GM12878 (cell line): ENCODE measurements around the gene IZUMO1. TPM values are rescaled to one million over a fixed set of nuclear protein-coding genes. Genes with fewer than 3 reads are reported as not detected.
A peak's percentile ranks its signal among the peaks of the same experiment; 100 is the strongest.

ENCODE experiments used
- ATAC-seq: fragments of 200-7000 bp; cut with Tn5 transposase; 3 replicates; pipeline ENCODE4 v1.9.1; 2020; ENCODE audit warnings: mild to moderate bottlenecking, moderate library complexity
- Bru-seq: library from RNA; stranded (reverse); fragments of 400-500 nt; gene quantifications from one replicate; lab custom pipeline; 2021; lab: Mats Ljungman, UMichigan
- BruChase-seq, 2 experiments: library from RNA; stranded (reverse); fragments of 400-500 nt; gene quantifications; one replicate each; lab custom pipeline; 2021; lab: Mats Ljungman, UMichigan
- BruUV-seq: library from RNA; stranded (reverse); fragments of 400-500 nt; replicated peaks from 2 replicates; lab custom pipeline; 2021; lab: Mats Ljungman, UMichigan
- CTCF ChIA-PET: fragments of 300-600 bp; sonication (Branson Sonifier 250); formaldehyde crosslinking; extraction: SDS; loops from one replicate; lab custom pipeline; 2021; ENCODE audit warnings: inconsistent platforms; lab: Yijun Ruan, JAX
- POLR2A ChIA-PET: fragments of 350-600 bp; formaldehyde crosslinking; extraction: SDS; loops from one replicate; lab custom pipeline; 2021; ENCODE audit warnings: inconsistent platforms; lab: Charles Lee
- RAD21 ChIA-PET: fragments of 300-600 bp; sonication (Branson Sonifier 250); formaldehyde crosslinking; loops from one replicate; lab custom pipeline; 2023; ENCODE audit warnings: antibody characterized with exemption; ENCODE audit not compliant: unreplicated experiment; lab: Charles Lee
- SMC1A ChIA-PET: fragments of 300-600 bp; sonication (Branson Sonifier 250); formaldehyde crosslinking; loops from one replicate; lab custom pipeline; 2023; ENCODE audit not compliant: unreplicated experiment, uncharacterized antibody; lab: Charles Lee
- DNase-seq: peaks from one replicate; pipeline ENCODE4 v3.0.0-alpha.2; 2011; ENCODE audit warnings: low read depth, low spot score
- FAIRE-seq: peaks from 3 replicates; lab custom pipeline; 2011; peaks lifted over from hg19 to GRCh38; lab: Jason Lieb, UNC
- H2AFZ ChIP-seq: 2 replicates; pipeline ENCODE4 v1.6.0; 2011; ENCODE audit warnings: low read depth, low read length, control low read depth; ENCODE audit not compliant: control insufficient read depth
- H3K27ac ChIP-seq: 2 replicates; pipeline ENCODE4 v1.5.1; 2011; ENCODE audit warnings: control low read depth; ENCODE audit not compliant: control insufficient read depth, insufficient read depth
- H3K27me3 ChIP-seq, 2 experiments: replicated peaks in 1 of 2; 2 replicates each; pipeline versions ENCODE4 v1.6.0 to v1.6.1; 2011; ENCODE audit warnings: low read length in 1 of 2; ENCODE audit not compliant: control insufficient read depth in 2 of 2, insufficient read depth in 2 of 2
- H3K36me3 ChIP-seq, 2 experiments: 2 replicates each; pipeline ENCODE4 v1.5.1; 2011; ENCODE audit warnings: low read length in 1 of 2; ENCODE audit not compliant: control insufficient read depth in 2 of 2, insufficient read depth in 2 of 2
- H3K4me1 ChIP-seq: 2 replicates; pipeline ENCODE4 v1.6.1; 2011; ENCODE audit warnings: mild to moderate bottlenecking, low read length, moderate library complexity, mixed read lengths; ENCODE audit not compliant: control insufficient read depth, insufficient read depth
- H3K4me2 ChIP-seq: 2 replicates; pipeline ENCODE4 v1.6.0; 2011; ENCODE audit warnings: control low read depth; ENCODE audit not compliant: control insufficient read depth, insufficient read depth
- H3K4me3 ChIP-seq: fragments of 200-600 bp; sonication (generic); 2 replicates; pipeline ENCODE4 v1.5.1; 2016
- H3K79me2 ChIP-seq: 2 replicates; pipeline ENCODE4 v1.6.0; 2011; ENCODE audit warnings: low read length; ENCODE audit not compliant: control insufficient read depth, insufficient read depth
- H3K9ac ChIP-seq: 2 replicates; pipeline ENCODE4 v1.8.0; 2011; ENCODE audit warnings: low read length, control low read depth, mixed read lengths; ENCODE audit not compliant: control insufficient read depth, insufficient read depth
- H3K9me3 ChIP-seq: replicated peaks from 3 replicates; pipeline ENCODE4 v1.5.1; 2011; ENCODE audit warnings: mild to moderate bottlenecking, low read length; ENCODE audit not compliant: control insufficient read depth, insufficient read depth
- H4K20me1 ChIP-seq: 2 replicates; pipeline ENCODE4 v1.6.0; 2011; ENCODE audit not compliant: control insufficient read depth, insufficient read depth
- ASH2L ChIP-seq: fragments of 300-600, 200-600 bp; sonication (generic); IDR thresholded peaks from 2 replicates; pipeline ENCODE4 v1.6.1; 2017; ENCODE audit warnings: low read depth, mild to moderate bottlenecking, borderline replicate concordance
- ATF7 ChIP-seq: fragments of 450-650 bp; IDR thresholded peaks from 2 replicates; pipeline ENCODE4 v1.6.1; 2016; ENCODE audit warnings: low read depth, mild to moderate bottlenecking
- CREB1 ChIP-seq: IDR thresholded peaks from 2 replicates; pipeline ENCODE4 v1.6.1; 2012; ENCODE audit warnings: low read depth, mild to moderate bottlenecking, inconsistent platforms
- FOS ChIP-seq: IDR thresholded peaks from 3 replicates; pipeline ENCODE4 v1.6.1; 2011; ENCODE audit warnings: borderline replicate concordance; ENCODE audit not compliant: insufficient read length; ENCODE audit errors: extremely low read depth
- HDAC6 ChIP-seq: fragments of 200-600 bp; sonication (generic); IDR thresholded peaks from one replicate; pipeline ENCODE4 v1.8.0; 2017; ENCODE audit warnings: antibody characterized with exemption; ENCODE audit not compliant: unreplicated experiment
- IKZF1 ChIP-seq: fragments of 450-650 bp; conservative IDR thresholded peaks from 2 replicates; pipeline ENCODE4 v1.6.1; 2017; ENCODE audit warnings: antibody characterized with exemption, mild to moderate bottlenecking
- NFYB ChIP-seq: IDR thresholded peaks from 2 replicates; pipeline ENCODE4 v1.6.1; 2011; ENCODE audit warnings: low read depth, mild to moderate bottlenecking, low read length, improper control_type of control experiment, moderate library complexity; ENCODE audit not compliant: insufficient read depth
- RCOR1 ChIP-seq: conservative IDR thresholded peaks from 2 replicates; pipeline ENCODE4 v1.6.1; 2012; ENCODE audit warnings: low read depth, low read length, improper control_type of control experiment
- SUPT20H ChIP-seq: IDR thresholded peaks from 2 replicates; pipeline ENCODE4 v1.6.1; 2011; ENCODE audit warnings: low read depth, mild to moderate bottlenecking, low read length, moderate library complexity, borderline replicate concordance; ENCODE audit not compliant: control insufficient read depth
- ZNF274 ChIP-seq: IDR thresholded peaks from one replicate; pipeline ENCODE4 v1.8.0; 2011; ENCODE audit not compliant: insufficient read length, insufficient read depth
- whole genome bisulfite sequencing: methylation state at CpG from one replicate; pipeline ENCODE4 v1.1.6; 2016; ENCODE audit warnings: low lambda C conversion rate; ENCODE audit not compliant: insufficient replicate concordance, insufficient coverage; ENCODE audit errors: missing lambda C conversion rate; 5-methylcytosine and 5-hydroxymethylcytosine counted together
- in situ Hi-C: fragments of 300-500 bp; cut with MboI; formaldehyde crosslinking; loops from 9 replicates; pipeline ENCODE4 v1.14.3; 2018; ENCODE audit warnings: mixed read lengths
- intact Hi-C: fragments of 100-400 bp; cut with micrococcal nuclease; formaldehyde crosslinking; loops from one replicate; pipeline ENCODE4 v1.14.2; 2022; ENCODE audit not compliant: unreplicated experiment
- long read RNA-seq, 2 experiments: library from polyadenylated mRNA; unstranded; transcript quantifications; one replicate each; pipeline ENCODE4 v2.0.0, GENCODE V29; 2019 to 2020
- polyA minus RNA-seq, 3 experiments: library from RNA; depleted of rRNA, polyadenylated mRNA; stranded (reverse); fragments of >200 nt; gene quantifications; 2 replicates each; pipeline ENCODE4 v1.2.3, GENCODE V29; 2011
- polyA plus RNA-seq, 11 experiments: library from polyadenylated mRNA; depleted of rRNA in 4 of 11; unstranded in 6 of 11; stranded (reverse) in 5 of 11; fragments of >200 nt; fragmentation: Nextera tagmentation in 4 of 11; fragmentation: Illumina TruSeq in 1 of 11; extraction: Ambion mirVana in 4 of 11; extraction: Trizol in 1 of 11; gene quantifications; 1 replicate in 1 of 11; 2 replicates in 10 of 11; pipeline versions ENCODE4 v1.2.1 to v1.2.3, GENCODE V29; 2011 to 2016; ENCODE audit warnings: inconsistent platforms in 2 of 11, missing spikeins in 2 of 11, low read depth in 1 of 11
- total RNA-seq, 4 experiments: library from RNA; depleted of rRNA in 3 of 4; stranded (reverse); fragments of >200 nt in 3 of 4; fragmentation: Illumina TruSeq in 1 of 4; extraction: Trizol in 1 of 4; gene quantifications; 2 replicates each; pipeline versions ENCODE4 v1.2.1 to v1.2.3, GENCODE V29; 2013 to 2021
- TF ChIP-seq, protein P1 (sequence below): fragments of 450-650 bp; IDR thresholded peaks from 2 replicates; pipeline ENCODE4 v1.6.1; 2016; ENCODE audit warnings: mild to moderate bottlenecking
- TF ChIP-seq, protein P2 (sequence below): fragments of 450-650 bp; formaldehyde crosslinking; IDR thresholded peaks from 2 replicates; pipeline ENCODE4 v1.4.0; 2022; ENCODE audit warnings: mild to moderate bottlenecking, moderate library complexity

IZUMO1 gene
- not detected in 2 replicates for total RNA-seq (2013; cell fraction: nucleolus; rRNA removed)
- total RNA-seq (2014; rRNA removed) (not detected in 2 replicates), total RNA-seq (2014; rRNA removed; fragmentation: Illumina TruSeq; extraction: Trizol) (not detected in 2 replicates), total RNA-seq (2021) (not detected in 2 replicates), polyA plus RNA-seq (2011; rRNA removed) (not detected in 2 replicates), polyA plus RNA-seq (2014; fragmentation: Illumina TruSeq; extraction: Trizol) (not detected in 2 replicates), polyA plus RNA-seq (2014; fragmentation: Nextera tagmentation; extraction: Ambion mirVana) (not detected), polyA plus RNA-seq (2014; rRNA removed) (not detected in 2 replicates), polyA plus RNA-seq (2016; fragmentation: Nextera tagmentation; extraction: Ambion mirVana) (not detected), polyA minus RNA-seq (2011; rRNA and poly(A)+ RNA removed) (not detected in 2 replicates), Bru-seq, nascent RNA (percentile 11 among the genes with signal in this experiment), BruChase-seq, experiment 1, labeled RNA remaining after a 6-hour chase (not detected), BruChase-seq, experiment 2, labeled RNA remaining after a 2-hour chase (percentile 11 among the genes with signal in this experiment)
- polyA plus RNA-seq (2011; ENCODE audit: low read depth) = not detected
- not detected in 2 replicates for polyA plus RNA-seq (2011; cell fraction: cytosol; rRNA removed)
- not detected in 2 replicates for polyA plus RNA-seq (2011; cell fraction: nucleus; rRNA removed)
- not detected in 2 replicates for polyA plus RNA-seq (2012)
- not detected in 2 replicates for polyA minus RNA-seq (2011; cell fraction: cytosol; rRNA and poly(A)+ RNA removed)
- not detected in 2 replicates for polyA minus RNA-seq (2011; cell fraction: nucleus; rRNA and poly(A)+ RNA removed)
- long read RNA-seq, experiment 1 = 0 reads
- long read RNA-seq, experiment 2 = 0 reads

DNA sequence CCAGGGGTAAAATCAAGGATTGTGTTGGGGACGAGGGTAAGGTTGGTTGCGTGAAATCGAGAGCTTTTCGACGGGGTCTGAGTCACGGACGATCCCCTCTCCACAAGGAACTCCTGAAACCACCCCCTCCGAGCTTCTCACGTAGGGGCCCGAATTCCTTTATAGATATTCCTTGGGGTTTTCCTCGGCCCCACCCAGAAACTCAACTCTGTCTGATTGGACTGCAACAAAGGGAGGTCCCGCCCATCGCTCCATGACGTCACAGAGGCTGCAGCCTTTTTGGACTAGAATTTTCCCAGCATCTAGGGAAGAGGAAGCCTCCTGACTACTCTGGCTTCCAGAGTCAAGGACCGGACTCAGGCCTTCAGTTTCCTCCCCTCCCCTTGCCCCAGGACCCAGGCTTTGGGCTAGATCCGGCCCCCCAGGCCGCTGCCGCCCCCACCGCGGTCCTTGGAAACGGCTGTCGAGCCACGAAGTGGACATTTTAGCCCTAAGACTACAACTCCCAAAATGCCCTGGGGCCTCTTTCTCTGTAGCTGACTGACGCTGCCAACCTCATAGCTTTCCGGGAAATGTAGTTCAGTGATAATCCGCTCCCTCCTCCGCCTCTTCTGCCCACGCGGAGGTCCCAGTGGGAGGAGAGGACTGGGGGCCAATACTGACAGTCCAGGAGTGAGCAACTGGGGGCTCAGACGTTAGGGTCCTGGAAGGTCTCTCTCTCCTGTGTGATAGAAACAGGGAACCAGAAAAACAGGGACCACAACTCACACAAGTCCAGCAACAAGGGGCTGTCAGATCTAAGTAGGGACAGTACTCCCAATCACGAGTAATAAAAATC, at the start of gene IZUMO1:
IZUMO1 (minus strand) TSS at position 172 of the 838 bp plus-strand sequence. CDS start 1,050 bp downstream, outside the sequence.
- no TSS peak for BruUV-seq
- peak; percentile 27 for FAIRE-seq
- SMC1A ChIA-PET = no interaction called here
- Histone ChIP-seq H2AFZ (peak within 1 kb of the TSS; percentile 29; the same call in 1 of the 2 replicates), H3K27ac (no peak within 1 kb of the TSS), H3K36me3 (no peaks in the 10 kb centered on the region), H3K4me3 (no peak within 1 kb of the TSS), H3K27me3 (no peaks in the 10 kb centered on the region; a peak in 1 of 4 replicates), H3K9ac (no peak within 1 kb of the TSS), H3K9me3 (peaks cover 2% of the 10 kb centered on the region; the same call in 1 of the 3 replicates), H3K4me2 (peak within 1 kb of the TSS; percentile 60), H4K20me1 (no peaks in the 10 kb centered on the region), H3K79me2 (no peaks in the 10 kb centered on the region), H3K4me1 (no peaks in the 10 kb centered on the region)
- ATAC-seq = peak; percentile 80
- DNase-seq = no peak
- intact Hi-C loops = no loop called here
- RAD21 ChIA-PET = no interaction called here
- POLR2A ChIA-PET = interaction anchor here (0.6 kb wide), 1 partner anchor 32 kb away, joined by 3 read pairs; no protein-coding TSS in a partner anchor
- 4% methylated on average over 31 of the region's 31 CpGs for WGBS
- in situ Hi-C loops = no loop called here
- CTCF ChIA-PET = interaction anchor here (0.7 to 1.2 kb wide), 2 partner anchors 77 to 95 kb away, joined by 3 read pairs; no protein-coding TSS in a partner anchor
- TF ChIP-seq HDAC6 (no peak), ATF7 (0 out of 2 replicates have a peak, but pooled peaks have one; percentile 31), CREB1 (no peak), RCOR1 (no peak), IKZF1 (peak; percentile 69), ZNF274 (no peak), SUPT20H (no peak), NFYB (peak; percentile 59; the same call in 1 of the 2 replicates), FOS (no peak), ASH2L (no peak)
- TF ChIP-seq, protein P1, sequence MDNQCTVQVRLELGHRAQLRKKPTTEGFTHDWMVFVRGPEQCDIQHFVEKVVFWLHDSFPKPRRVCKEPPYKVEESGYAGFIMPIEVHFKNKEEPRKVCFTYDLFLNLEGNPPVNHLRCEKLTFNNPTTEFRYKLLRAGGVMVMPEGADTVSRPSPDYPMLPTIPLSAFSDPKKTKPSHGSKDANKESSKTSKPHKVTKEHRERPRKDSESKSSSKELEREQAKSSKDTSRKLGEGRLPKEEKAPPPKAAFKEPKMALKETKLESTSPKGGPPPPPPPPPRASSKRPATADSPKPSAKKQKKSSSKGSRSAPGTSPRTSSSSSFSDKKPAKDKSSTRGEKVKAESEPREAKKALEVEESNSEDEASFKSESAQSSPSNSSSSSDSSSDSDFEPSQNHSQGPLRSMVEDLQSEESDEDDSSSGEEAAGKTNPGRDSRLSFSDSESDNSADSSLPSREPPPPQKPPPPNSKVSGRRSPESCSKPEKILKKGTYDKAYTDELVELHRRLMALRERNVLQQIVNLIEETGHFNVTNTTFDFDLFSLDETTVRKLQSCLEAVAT = no peak
- TF ChIP-seq, protein P2, sequence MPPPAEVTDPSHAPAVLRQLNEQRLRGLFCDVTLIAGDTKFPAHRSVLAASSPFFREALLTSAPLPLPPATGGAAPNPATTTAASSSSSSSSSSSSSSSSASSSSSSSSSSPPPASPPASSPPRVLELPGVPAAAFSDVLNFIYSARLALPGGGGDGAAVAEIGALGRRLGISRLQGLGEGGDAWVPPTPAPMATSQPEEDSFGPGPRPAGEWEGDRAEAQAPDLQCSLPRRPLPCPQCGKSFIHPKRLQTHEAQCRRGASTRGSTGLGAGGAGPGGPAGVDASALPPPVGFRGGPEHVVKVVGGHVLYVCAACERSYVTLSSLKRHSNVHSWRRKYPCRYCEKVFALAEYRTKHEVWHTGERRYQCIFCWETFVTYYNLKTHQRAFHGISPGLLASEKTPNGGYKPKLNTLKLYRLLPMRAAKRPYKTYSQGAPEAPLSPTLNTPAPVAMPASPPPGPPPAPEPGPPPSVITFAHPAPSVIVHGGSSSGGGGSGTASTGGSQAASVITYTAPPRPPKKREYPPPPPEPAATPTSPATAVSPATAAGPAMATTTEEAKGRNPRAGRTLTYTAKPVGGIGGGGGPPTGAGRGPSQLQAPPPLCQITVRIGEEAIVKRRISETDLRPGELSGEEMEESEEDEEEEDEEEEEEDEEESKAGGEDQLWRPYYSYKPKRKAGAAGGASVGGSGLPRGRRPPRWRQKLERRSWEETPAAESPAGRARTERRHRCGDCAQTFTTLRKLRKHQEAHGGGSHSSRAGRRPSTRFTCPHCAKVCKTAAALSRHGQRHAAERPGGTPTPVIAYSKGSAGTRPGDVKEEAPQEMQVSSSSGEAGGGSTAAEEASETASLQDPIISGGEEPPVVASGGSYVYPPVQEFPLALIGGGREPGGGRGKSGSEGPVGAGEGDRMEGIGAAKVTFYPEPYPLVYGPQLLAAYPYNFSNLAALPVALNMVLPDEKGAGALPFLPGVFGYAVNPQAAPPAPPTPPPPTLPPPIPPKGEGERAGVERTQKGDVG (CRISPR knock-in tag) = no peak
